ENCODE data around the gene PML.

PML gene, protein sequence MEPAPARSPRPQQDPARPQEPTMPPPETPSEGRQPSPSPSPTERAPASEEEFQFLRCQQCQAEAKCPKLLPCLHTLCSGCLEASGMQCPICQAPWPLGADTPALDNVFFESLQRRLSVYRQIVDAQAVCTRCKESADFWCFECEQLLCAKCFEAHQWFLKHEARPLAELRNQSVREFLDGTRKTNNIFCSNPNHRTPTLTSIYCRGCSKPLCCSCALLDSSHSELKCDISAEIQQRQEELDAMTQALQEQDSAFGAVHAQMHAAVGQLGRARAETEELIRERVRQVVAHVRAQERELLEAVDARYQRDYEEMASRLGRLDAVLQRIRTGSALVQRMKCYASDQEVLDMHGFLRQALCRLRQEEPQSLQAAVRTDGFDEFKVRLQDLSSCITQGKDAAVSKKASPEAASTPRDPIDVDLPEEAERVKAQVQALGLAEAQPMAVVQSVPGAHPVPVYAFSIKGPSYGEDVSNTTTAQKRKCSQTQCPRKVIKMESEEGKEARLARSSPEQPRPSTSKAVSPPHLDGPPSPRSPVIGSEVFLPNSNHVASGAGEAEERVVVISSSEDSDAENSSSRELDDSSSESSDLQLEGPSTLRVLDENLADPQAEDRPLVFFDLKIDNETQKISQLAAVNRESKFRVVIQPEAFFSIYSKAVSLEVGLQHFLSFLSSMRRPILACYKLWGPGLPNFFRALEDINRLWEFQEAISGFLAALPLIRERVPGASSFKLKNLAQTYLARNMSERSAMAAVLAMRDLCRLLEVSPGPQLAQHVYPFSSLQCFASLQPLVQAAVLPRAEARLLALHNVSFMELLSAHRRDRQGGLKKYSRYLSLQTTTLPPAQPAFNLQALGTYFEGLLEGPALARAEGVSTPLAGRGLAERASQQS
- total RNA-seq = 33.7 to 44.4 reads per million in 2 donors

DNA sequence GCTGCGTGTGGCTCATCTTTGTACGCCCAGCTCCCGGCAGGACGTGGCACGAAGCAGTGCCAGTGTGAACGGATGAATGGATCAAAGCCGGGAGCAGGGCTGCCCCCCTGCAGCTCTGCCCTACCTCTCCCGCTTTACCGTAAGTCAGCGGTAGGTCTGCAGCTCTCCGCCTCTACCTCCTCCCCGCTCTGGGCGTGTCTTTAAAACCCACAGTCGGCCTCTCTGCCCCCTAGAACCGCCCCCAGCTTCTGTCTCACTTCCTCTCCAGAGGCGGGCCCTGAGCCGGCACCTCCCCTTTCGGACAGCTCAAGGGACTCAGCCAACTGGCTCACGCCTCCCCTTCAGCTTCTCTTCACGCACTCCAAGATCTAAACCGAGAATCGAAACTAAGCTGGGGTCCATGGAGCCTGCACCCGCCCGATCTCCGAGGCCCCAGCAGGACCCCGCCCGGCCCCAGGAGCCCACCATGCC, at the start of gene PML:
PML (plus strand) TSS at position 304 of the 471 bp plus-strand sequence; CDS start at position 401, 97 bp downstream.
- peak; percentile 74 to 98 (median 88) for DNase-seq

DNA sequence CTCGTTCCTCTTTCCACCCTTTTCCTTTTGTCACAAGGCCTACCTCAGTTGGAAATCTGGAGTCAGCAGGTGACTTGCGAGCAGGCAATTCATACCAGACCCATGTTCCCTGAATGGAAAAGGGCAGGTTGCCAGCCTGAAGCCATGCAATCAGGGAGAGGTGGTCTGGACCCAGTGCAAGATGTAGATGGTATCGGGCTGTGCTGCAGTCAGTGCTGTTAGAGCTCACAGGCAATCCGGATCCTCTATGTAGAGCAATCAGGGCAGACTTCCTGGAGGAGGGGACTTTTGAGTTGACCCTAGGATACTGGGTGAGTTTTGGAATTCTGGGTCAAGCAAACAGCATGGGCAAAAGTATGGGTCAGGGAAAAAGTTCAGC, 49.4 kb upstream of the PML start:
- no peak for DNase-seq

DNA sequence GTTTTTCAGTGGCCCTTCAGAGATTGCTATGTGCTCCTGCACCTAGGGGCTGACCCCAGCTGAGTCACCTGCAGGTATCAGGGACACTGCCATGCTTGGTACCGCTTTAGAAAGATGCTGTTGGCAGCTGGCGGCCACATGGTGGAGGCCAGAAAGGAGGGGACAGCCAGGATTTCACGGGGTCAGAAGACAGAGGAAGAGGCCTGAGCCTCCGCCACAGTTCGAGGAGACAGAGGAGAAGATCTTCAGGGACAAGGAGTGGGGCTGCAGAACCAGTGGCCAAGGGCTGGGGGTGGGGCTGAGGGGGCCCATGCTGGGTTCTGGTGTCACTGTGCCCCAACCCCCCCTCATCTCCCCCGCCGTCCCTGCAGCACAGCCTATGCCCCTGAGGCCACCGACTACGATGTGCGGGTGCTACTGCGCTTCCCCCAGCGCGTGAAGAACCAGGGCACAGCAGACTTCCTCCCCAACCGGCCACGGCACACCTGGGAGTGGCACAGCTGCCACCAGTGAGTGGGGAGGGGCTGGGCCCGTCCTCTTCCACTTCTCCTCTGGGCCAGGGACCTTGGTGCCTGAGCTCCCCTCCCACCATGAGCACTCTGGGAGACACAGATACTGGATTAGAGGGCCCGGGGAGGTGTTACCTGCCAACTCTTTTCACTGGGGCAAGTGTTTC, 48.3 kb upstream of the PML start:
- DNase-seq = no peak

DNA sequence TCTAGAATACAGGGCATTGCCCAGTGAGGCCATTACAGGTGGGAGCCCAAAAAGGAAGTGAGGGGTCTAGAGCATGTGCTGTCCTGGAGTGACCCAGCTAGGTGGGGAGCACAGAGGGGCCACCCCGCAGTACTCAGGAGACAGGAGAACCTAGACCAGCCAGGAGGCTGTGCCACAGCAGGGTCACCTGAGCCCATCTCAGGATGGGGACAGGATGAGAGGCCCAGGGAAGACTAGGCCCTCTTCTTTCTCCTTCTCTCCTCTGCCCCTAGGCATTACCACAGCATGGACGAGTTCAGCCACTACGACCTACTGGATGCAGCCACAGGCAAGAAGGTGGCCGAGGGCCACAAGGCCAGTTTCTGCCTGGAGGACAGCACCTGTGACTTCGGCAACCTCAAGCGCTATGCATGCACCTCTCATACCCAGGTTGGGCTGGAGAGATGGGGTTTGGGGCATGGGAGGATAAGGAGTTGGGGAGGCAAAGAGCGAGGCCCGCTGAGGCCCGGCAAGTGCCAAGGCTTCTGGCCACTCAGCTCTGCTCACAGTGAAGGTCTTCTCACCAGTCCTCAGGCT, 47.6 kb upstream of the PML start:
- no peak for DNase-seq

DNA sequence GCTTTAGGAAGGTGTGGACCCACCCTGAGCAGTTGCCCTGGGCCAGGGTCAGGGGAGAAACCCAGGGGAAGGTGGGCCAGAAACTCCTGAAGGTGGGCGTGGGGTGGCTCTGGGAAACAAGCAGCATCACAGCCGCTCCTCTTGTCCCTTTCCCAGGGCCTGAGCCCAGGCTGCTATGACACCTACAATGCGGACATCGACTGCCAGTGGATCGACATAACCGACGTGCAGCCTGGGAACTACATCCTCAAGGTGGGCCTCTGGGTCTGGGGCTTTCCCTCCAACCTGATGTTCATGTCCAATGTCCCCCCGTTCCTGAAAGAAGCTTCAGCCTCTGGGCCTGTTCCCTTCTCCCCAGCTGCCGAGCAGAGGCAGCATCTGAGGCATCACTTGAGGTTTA, 46.9 kb upstream of the PML start:
- no peak for DNase-seq

DNA sequence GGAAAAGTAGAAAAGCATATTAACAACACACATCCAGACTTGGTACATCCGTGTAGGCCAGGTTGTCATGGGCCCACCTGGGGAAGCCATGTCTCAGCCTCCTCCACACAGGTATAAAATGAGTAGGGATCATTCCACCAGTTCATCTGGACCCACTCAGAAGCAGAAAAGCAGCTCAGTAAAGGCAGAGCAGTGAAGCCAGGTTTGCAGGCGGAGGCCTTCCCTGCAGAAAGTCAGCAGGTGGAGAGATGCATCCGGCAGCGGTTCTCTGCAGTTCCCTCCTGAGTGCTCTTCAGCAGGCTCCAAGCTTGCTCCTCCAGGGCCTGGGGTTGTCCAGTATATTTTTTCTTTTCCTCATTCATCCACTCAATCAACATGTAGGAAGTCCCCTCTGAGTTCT, 46.1 kb upstream of the PML start:
- no peak for DNase-seq

DNA sequence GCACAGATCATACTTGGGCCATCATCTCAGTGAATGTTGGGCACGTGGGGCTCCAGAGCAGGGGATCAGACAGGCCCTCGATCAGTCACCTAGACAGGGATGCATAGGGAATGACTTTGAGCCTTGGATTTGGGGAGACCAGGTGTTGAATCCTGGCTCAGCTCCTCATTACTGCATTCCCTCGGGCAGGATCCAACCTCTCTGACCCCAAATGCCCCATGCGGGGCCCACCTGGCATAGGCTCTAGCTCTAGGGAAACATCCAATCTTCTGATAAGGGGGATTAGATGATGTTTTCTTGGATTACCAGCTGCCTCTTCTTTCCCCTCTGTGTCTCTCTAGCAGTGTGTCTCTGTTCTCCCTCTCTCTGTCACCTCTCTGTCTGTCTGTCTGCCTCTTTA, 45.5 kb upstream of the PML start:
- no peak for DNase-seq

DNA sequence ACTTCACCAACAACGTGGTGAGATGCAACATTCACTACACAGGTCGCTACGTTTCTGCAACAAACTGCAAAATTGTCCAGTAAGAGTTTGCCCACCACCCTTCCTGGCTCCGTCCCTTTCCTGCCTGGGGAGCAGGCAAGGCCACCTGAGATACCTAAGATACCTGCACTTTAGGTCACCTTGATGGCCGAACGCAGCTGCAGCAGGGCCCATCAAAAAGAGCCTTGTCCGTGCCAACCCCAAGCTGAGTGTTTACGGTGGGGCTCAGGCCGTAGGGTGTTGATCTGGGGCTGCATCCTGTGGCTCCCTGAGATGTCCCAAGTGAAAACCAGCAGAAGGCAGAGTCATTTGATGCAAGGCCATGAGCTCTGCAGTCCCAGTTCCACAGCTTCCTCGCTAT, 45.0 kb upstream of the PML start:
- no peak for DNase-seq

DNA sequence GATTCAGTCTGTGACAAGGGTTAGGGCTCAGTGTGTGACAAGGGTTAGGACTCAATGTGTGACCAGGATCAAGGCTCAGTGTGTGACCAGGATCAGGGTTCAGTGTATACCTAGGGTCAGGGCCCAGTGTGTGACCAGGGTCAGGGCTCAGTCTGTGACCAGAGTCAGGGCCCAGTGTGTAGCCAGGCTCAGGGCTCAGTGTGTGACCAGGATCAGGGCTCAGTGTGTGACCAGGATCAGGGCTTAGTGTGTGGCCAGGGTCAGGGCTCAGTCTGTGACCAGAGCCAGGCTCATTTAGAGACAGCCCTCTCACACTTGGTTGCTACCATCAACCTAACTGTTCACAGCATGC, 44.1 kb upstream of the PML start:
- DNase-seq = no peak

DNA sequence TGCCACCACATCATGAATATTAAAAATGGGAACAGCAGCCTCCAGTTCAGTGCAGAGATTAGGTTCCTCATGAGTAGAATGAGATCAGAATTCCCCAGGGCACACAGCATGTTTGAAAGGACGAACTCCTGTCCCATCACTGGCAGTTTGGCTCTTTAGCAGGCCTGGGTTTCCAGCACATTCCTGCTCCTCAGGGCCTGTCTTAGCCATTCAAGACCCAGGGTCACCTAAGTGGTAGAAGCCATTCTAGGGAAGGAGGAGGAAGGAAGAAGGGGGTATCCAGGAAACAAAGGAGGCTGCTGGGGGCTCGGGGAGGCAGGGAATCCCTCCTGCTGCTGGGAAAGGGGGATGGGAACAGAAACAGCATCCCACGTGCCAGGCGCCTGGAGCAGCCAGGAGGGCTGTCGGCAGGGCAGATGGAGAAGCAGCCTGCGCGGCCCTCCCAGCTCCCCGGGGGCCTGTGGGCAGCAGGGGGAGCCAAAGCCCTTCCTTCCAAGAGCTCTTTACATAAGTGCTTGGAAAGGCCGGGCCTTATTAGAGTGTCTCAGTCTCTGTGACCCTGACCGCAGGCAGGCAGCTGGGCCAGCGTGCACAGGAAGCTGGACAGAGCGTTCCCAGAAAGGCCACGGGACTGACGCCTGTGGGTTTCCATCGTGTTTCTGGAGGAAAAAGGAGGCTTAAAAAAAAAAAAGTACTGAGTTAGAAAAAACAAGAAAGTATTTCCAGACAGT, 43.5 kb upstream of the PML start:
- peak; percentile 37 to 71 (median 43) for DNase-seq

DNA sequence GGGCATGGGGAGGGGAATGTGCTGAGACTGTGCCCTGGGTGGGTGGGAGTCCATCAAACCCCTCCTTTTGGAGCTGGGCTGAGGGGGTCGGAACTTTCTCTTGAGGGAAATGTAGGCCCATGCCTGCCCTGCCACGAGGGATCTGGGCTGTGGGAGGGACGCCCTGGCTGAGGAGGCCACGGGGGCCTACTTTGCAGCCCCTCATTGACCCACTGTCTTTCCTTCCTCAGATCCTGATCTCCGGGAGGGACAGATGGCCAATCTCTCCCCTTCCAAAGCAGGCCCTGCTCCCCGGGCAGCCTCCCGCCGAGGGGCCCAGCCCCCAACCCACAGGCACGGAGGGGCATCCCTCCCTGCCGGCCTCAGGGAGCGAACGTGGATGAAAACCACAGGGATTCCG, 42.9 kb upstream of the PML start:
- no peak for DNase-seq

DNA sequence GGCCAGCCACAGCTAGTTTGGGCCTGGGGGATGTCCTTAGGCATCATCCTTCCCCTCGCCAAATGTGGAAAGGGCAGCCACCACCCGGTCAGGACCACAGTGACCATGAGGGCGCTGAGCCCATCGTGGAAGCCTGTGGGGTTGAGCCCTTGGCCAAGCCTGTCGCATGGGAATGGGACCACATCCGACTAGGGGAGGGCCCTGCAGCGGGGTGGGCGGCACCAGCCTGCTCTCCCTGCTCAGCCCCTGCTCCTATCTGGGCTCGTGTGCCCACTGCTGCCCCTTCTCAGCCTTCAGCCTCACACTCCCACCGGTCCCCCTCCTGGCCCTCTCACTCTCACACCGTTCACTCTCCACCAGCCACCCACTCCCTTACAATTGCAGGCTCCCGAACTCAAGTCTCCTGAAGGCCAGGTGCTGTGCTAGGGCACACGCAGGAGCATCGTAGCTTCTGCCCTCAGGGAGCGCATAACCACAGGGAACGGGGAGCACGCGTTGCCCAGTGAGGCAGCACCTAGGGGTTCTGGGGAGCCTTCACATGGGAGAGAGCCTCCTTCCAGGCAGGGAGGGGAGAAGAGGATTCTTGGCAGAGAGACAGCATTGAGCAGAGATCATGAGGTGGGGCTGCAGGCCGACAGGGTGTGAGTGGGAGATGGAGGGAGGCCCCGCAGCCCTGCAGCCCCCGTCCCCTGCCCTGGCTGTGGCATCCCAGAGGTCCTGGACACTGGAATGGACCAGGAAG, 42.2 kb upstream of the PML start:
- DNase-seq = no peak

DNA sequence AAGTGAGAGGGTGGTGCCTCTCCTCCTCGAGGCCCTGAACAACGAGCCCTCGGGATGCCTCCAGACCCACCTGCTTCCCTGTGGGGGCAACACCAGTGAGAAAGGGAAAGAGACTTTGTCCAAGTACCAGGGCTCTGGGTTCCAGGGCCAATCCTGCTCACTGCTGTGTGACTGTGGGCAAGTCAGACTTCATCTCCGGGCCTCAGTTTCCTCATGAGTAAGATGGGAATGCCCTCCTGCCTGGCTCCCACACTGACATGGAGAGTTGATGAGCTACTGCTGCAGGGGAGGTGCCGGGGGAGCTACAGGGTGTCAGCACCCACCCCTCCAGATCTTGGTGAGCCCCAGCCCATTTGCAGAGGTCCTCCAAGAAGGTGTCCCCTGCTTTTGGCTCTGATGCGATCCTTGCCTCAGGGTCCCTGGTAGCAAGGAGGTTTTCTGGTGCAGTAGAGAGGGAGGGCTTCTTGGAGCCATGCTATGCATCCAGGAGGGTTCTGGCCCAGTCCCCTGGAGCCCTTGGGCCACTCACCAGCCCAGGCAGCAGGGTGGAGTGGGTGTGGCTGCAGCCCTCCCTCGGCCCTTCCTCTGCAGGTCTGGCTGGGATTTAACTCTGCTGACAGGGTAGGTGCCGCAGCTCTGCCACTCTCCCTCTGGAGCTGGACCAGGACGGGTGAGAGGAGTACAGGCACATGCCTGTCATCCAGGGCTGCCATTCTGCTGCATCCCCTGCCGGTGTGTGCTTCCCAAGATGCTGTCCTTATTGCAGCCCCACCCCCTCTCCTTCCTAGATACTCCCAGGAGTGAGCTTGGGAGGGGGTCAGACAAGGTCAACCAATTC, 41.4 kb upstream of the PML start:
- DNase-seq = no peak

DNA sequence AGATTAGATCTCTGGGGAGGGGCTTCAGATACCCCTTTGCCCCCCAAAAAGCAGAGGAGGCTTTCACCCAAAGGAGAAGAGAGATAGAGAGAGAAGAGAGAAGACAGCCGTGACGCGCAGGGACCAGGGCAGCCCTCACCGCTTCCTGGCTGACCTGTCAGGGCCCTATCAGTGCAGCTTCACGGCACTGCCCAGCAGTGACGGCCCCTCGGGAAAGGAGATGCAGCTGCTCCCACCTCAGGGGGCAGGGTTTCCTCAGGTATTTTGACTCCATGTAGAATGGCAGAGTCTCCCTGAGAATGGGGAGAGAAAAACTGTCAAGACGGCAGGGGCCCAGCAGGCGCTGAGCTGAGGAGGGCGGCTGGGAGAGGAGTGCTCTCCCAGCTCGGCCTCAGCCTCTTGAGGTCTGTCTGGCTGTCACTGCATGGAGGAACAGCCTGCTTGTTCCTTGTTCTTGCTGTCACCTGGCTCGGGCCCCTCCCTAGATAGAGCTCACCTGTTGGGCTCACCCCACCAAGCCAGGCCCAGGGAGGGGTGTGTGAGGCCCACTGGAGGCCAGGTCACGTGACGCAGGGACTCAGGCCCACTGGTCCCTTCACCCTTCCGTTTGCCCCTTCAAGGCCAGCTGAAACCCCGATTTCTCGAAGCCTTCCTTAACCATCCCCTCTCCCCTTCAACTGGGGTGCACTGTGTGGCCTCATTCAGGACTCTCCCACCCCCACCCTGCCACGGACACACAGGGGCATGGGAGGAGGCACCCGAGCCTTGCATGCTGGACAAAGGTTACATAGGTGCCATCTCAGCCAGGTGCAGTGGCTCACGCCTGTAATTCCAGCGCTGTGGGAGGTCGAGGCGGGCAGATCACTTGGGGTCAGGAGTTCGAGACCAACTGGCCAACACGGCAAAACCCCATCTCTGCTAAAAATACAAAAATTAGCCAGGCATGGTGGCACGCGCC, 40.0 kb upstream of the PML start:
- no peak for DNase-seq

DNA sequence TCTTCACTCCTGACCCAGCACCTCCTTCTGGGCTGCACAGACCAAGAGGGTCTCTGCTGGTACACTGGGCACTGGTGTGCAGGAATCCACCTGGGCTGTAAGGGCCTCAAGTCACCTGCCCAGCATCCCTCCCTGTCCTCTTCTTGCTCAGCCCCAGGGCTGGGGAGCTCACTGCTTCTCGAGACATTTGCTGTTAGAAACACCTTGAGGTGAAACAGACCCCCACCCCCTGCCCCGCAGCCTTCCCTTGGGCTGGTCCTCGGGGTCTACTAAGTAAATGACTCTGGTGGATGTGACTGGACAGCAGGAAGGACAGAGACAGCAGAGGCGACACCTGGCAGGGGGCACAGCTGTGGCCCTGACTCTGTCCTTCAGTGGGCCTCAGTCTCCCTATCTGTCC, 39.2 kb upstream of the PML start:
- no peak for DNase-seq

DNA sequence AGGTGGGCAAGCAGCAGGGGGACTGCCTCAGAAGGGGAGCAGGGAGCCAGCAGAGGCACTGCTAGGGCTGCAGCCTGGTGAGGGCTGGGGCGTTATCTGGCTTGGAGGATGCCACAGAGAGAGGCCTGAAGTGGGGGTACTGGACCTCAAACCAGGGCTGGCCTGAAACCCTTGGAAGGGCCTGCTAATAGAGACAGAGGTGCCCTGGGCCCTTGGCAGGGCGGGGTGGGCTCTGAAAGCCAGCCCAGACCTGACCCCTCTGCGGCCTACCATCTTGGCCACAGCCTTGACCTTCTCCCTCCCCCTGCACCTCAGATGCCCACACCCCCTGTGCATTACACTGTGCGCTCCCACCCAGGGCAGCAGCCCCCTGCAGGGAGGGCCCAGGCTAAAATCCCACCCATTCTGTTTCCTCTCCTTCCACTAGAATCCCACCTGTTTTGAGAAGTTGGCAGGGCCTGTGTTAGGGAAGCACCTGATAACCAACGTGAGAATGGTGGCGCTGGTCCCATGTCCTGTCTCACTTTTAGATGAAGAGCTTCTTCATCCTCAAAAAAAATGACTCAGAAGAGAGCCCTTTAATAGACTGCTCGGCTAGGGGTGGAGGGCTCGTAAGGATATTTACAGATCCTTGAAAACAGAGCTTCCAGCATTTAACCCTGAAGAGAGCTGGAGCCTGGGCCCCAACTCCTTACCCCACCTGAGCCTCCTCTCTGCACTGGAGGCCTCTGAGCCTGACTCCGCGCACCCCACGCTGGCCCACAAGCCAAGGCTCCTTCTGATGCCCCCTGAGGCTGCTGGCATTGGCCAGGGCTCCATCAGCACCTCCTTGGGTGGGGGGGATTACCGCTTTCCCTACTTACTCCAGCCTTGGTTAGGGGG, 38.4 kb upstream of the PML start:
- DNase-seq = no peak

DNA sequence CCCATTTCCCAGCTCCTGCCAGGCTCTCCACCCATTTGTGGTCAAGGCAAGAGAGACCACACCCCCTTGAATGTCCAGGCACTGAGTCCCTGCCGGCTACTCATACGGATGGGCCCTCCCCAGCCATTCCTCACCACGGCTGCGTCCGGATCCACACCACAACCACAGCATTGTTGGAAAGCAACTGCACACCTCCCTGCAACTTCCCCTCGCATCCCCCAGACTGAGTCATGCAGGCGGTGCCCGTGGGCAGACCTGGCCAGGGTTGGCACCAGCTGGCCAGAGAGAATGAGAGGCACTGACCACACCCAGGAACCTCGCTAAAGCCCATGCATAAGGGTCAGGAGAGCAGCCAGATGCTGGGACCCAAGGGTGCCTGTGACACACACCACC, 37.8 kb upstream of the PML start:
- no peak for DNase-seq

DNA sequence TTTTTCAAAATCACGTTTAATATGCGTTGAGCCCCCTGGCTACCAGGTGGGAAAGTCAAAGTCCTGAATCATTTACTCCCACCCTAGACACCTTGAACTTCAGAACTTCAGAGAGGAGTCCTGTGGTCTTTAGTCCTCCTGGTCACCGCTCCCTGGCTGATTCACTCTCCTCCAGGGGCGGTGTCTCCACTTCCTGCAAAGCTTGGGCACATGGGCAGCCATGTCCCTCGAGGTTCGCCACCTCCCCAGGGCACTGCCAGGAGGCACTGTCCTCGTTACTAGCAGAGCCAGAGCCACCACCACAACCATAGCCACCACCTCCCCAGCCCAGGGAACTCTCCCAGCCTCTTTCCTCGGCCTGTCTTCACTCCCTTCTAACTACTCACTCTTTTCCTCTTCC, 37.2 kb upstream of the PML start:
- DNase-seq = no peak

All from T-helper 2 cell (primary cell).